Activated T-helper 1 cell treated with anti-CD3 and anti-CD28 coated beads, Interleukin-2, amount 50 U/mL, for 16 hours (primary cell): ENCODE results near the gene PTGFRN.

ENCODE experiments used
- DNase-seq, 2 donors: peaks; one replicate each; pipeline ENCODE4 v3.0.0-alpha.2; 2020; ENCODE audit warnings: low read depth in 1 of 2, low spot score in 1 of 2

Gene PTGFRN

GRCh38 chr1:117030271-117030877, 120.7 kb downstream of the PTGFRN start:
- DNase-seq: no peak

GRCh38 chr1:117032266-117032665, 122.5 kb downstream of the PTGFRN start:
- DNase-seq: no peak

GRCh38 chr1:117032681-117033539, 123.2 kb downstream of the PTGFRN start:
- no peak for DNase-seq

GRCh38 chr1:117033772-117034171, 124.1 kb downstream of the PTGFRN start:
- DNase-seq: no peak

GRCh38 chr1:117034791-117035290, 125.1 kb downstream of the PTGFRN start:
- no peak for DNase-seq

GRCh38 chr1:117036018-117036461, 126.3 kb downstream of the PTGFRN start:
- no peak for DNase-seq

- no peak for DNase-seq
These were observed 128.1 kb downstream of the PTGFRN start for GRCh38 chr1:117037802-117038201.

GRCh38 chr1:117038236-117038635, 128.5 kb downstream of the PTGFRN start:
- DNase-seq: no peak
